GM23248 (cell line): ENCODE results near the gene IL1RAPL2. TPM values are rescaled to one million over a fixed set of nuclear protein-coding genes. Genes with fewer than 3 reads are reported as not detected.

Experiments used
- DNase-seq: peaks from one replicate; pipeline ENCODE4 v3.0.0-alpha.2; 2015
- H2AFZ ChIP-seq: fragments of 200-600 bp; sonication (generic); 2 replicates; pipeline ENCODE4 v1.6.1; 2016; ENCODE audit warnings: antibody characterized with exemption
- H3F3A ChIP-seq: fragments of 200-600 bp; sonication (generic); 2 replicates; pipeline ENCODE4 v1.6.1; 2016; ENCODE audit warnings: mild to moderate bottlenecking, antibody characterized with exemption, mixed run types; ENCODE audit not compliant: insufficient read depth
- H3K27ac ChIP-seq: fragments of 200-600 bp; sonication (generic); 2 replicates; pipeline ENCODE4 v1.5.1; 2016; ENCODE audit warnings: mild to moderate bottlenecking
- H3K27me3 ChIP-seq: fragments of 200-600 bp; sonication (generic); replicated peaks from 2 replicates; pipeline ENCODE4 v1.6.1; 2016; ENCODE audit warnings: mild to moderate bottlenecking; ENCODE audit not compliant: insufficient read depth
- H3K36me3 ChIP-seq: fragments of 200-600 bp; sonication (generic); 2 replicates; pipeline ENCODE4 v1.6.1; 2016; ENCODE audit warnings: low read depth, mild to moderate bottlenecking
- H3K4me1 ChIP-seq: fragments of 200-600 bp; sonication (generic); 2 replicates; pipeline ENCODE4 v1.6.1; 2016; ENCODE audit warnings: mild to moderate bottlenecking; ENCODE audit not compliant: insufficient read depth
- H3K4me2 ChIP-seq: fragments of 200-600 bp; sonication (generic); one replicate; pipeline ENCODE4 v1.6.1; 2016; ENCODE audit warnings: mild to moderate bottlenecking; ENCODE audit not compliant: unreplicated experiment
- H3K4me3 ChIP-seq: fragments of 200-600 bp; sonication (generic); 2 replicates; pipeline ENCODE4 v1.5.1; 2016; ENCODE audit warnings: mild to moderate bottlenecking
- H3K79me2 ChIP-seq: fragments of 200-600 bp; sonication (generic); 2 replicates; pipeline ENCODE4 v1.6.1; 2016; ENCODE audit warnings: mild to moderate bottlenecking; ENCODE audit not compliant: insufficient read depth
- H3K9ac ChIP-seq: fragments of 200-600 bp; sonication (generic); 2 replicates; pipeline ENCODE4 v1.6.1; 2016; ENCODE audit warnings: mild to moderate bottlenecking
- H3K9me2 ChIP-seq: fragments of 200-600 bp; sonication (generic); 2 replicates; pipeline ENCODE4 v1.6.1; 2016; ENCODE audit warnings: mixed run types, mild to moderate bottlenecking, moderate library complexity; ENCODE audit not compliant: insufficient read depth
- H3K9me3 ChIP-seq: fragments of 200-600 bp; sonication (generic); one replicate; pipeline ENCODE4 v1.6.1; 2017; ENCODE audit warnings: low read depth
- H4K20me1 ChIP-seq: fragments of 200-600 bp; sonication (generic); 2 replicates; pipeline ENCODE4 v1.6.0; 2016; ENCODE audit not compliant: insufficient read depth
- EZH2 ChIP-seq: fragments of 200-600 bp; sonication (generic); IDR thresholded peaks from 2 replicates; pipeline ENCODE4 v1.6.1; 2018; ENCODE audit warnings: antibody characterized with exemption, mild to moderate bottlenecking; ENCODE audit not compliant: insufficient read depth, poor library complexity, severe bottlenecking
- EZH2phosphoT487 ChIP-seq: fragments of 200-600 bp; sonication (generic); IDR thresholded peaks from 2 replicates; pipeline ENCODE4 v1.6.1; 2018; ENCODE audit warnings: antibody characterized with exemption, moderate library complexity, mild to moderate bottlenecking, low read depth; ENCODE audit not compliant: insufficient read depth
- whole genome bisulfite sequencing, 2 experiments: methylation state at CpG; one replicate each; pipeline ENCODE4 v1.1.6; 2015 to 2017; ENCODE audit warnings: low lambda C conversion rate in 2 of 2, low coverage in 1 of 2; ENCODE audit errors: missing lambda C conversion rate in 2 of 2; 5-methylcytosine and 5-hydroxymethylcytosine counted together
- in situ Hi-C: fragments of 300-500 bp; cut with MboI; formaldehyde crosslinking; loops from 2 replicates; pipeline ENCODE4 v1.15.0; 2020
- polyA plus RNA-seq: library from polyadenylated mRNA; unstranded; fragments of >200 nt; fragmentation: Nextera tagmentation; extraction: Ambion mirVana; gene quantifications from 2 replicates; pipeline ENCODE4 v1.2.1, GENCODE V29; 2016
- total RNA-seq: library from RNA; depleted of rRNA; stranded (reverse); fragments of >200 nt; shearing (Covaris generic); gene quantifications from 2 replicates; pipeline ENCODE4 v1.2.3, GENCODE V29; 2014

IL1RAPL2 gene
- total and polyA plus RNA-seq, 2 experiments from 2014 or later: not detected

DNA sequence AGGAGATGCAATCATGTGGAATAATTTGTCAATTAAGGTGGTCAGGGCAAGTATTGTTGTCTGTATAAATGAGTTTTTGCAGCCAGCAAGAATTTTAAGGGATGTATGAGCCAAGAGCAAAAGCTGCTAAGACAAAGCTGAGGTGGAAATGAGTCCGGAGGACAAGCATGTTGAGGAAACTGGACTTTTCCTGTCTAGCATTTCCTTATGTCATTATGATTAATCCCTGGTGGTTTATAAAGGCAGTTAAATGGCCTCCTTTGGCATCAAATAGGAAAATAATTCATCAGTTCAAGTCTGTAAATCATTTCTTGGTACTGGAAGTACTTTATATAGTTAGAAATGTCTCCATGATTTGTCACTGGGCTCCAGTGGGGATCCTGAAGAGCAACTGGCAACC lies 716.1 kb downstream of the IL1RAPL2 start:
- in situ Hi-C loops: no loop called here
- H3K4me1 ChIP-seq: no peaks in the 10 kb centered on the region
- H2AFZ ChIP-seq: no peak overlapping the region
- 36 to 41% methylated on average over 1 of the region's 1 CpG for WGBS, 2 experiments
- DNase-seq: no peak
- H3F3A ChIP-seq: no peaks in the 10 kb centered on the region
- H3K4me2 ChIP-seq: no peak overlapping the region
- TF ChIP-seq EZH2phosphoT487 (no peak), EZH2 (no peak)
- no peaks in the 10 kb centered on the region for H3K9me2 ChIP-seq
- no peak overlapping the region for H3K9ac ChIP-seq
- no peaks in the 10 kb centered on the region for H4K20me1 ChIP-seq
- H3K9me3 ChIP-seq: no peaks in the 10 kb centered on the region
- no peaks in the 10 kb centered on the region for H3K27me3 ChIP-seq
- H3K36me3 ChIP-seq: no peaks in the 10 kb centered on the region
- no peak overlapping the region for H3K27ac ChIP-seq
- H3K79me2 ChIP-seq: no peaks in the 10 kb centered on the region
- no peak overlapping the region for H3K4me3 ChIP-seq

DNA sequence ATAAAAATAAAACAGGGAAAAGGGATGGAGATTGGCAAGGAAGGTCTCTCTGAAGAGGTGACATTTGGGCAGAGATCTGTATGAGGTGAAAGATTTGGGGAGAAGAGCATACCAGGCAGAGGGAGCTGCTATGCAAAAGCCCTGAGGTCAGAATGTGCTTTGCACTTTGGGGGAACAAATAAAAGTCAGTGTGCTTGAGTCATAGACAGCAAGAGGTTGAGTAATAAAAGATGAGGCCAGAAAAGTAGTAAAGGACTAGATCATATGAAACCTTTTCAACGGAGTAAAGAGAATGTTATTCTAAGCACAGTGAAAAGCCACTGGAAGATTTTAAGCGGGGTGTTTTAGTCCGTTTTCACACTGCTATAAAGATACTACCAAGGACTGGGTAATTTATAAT lies 731.0 kb downstream of the IL1RAPL2 start:
- Histone ChIP-seq H3K27me3 (no peaks in the 10 kb centered on the region), H3K36me3 (no peaks in the 10 kb centered on the region), H3K9me3 (no peaks in the 10 kb centered on the region), H3K4me1 (no peaks in the 10 kb centered on the region), H3K9me2 (no peaks in the 10 kb centered on the region), H3F3A (no peaks in the 10 kb centered on the region), H3K4me2 (no peak overlapping the region), H2AFZ (no peak overlapping the region), H3K27ac (no peak overlapping the region), H4K20me1 (no peaks in the 10 kb centered on the region), H3K4me3 (no peak overlapping the region), H3K9ac (no peak overlapping the region), H3K79me2 (no peaks in the 10 kb centered on the region)
- TF ChIP-seq EZH2 (no peak), EZH2phosphoT487 (no peak)
- WGBS, 2 experiments: 12 to 13% methylated on average over 3 of the region's 3 CpGs
- no peak for DNase-seq
- in situ Hi-C loops: no loop called here

DNA sequence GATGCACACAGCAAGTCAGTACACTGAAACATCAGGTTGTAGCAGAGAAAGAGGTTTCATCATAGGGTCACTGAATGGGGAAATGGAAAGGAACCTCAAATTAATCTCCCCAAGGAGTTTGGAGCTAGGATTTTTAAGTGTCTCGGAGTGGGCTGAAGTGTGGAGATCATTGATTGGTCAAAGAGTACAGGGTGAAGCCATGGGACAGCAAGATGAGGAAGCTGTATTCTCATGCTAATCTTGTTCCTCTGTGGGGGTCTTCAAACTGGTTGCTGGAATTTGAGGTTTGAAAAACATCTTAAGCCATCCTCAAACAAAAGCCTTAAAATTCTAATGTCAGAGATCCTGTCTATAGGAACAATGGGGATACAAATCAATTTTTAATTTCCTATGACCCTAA lies 733.3 kb downstream of the IL1RAPL2 start:
- Histone ChIP-seq H3K79me2 (no peaks in the 10 kb centered on the region), H3K27ac (no peak overlapping the region), H3F3A (no peaks in the 10 kb centered on the region), H3K4me1 (no peaks in the 10 kb centered on the region), H3K4me2 (no peak overlapping the region), H3K4me3 (no peak overlapping the region), H3K27me3 (no peaks in the 10 kb centered on the region), H3K9me3 (no peaks in the 10 kb centered on the region), H3K36me3 (no peaks in the 10 kb centered on the region), H4K20me1 (no peaks in the 10 kb centered on the region), H3K9me2 (no peaks in the 10 kb centered on the region), H2AFZ (no peak overlapping the region), H3K9ac (no peak overlapping the region)
- no peak for TF ChIP-seq EZH2phosphoT487
- TF ChIP-seq EZH2: no peak
- DNase-seq: no peak
- in situ Hi-C loops: no loop called here
- WGBS, 2 experiments: 0% methylated on average over 1 of the region's 1 CpG

DNA sequence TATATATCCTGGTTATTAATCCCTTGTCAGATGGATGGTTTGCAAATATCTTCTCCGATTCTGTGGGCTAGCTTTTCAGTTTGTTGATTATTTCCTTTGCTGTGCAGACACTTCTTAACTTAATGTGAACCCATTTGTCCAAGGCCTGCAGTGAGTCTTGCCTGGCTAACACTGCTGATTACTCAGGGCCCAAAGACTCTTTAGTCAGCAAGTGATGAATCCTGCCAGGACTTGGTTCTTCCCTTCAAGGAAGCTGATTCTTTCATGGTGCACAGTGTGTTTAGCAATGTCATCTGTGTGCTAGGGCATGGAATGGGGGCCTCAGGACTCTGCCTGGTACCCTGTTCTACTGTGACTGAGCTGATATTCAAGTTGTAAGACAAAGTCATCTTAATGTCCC lies 736.2 kb downstream of the IL1RAPL2 start:
- 0 to 18% methylated on average over 1 of the region's 1 CpG for WGBS, 2 experiments
- no peak for TF ChIP-seq EZH2phosphoT487
- TF ChIP-seq EZH2: no peak

DNA sequence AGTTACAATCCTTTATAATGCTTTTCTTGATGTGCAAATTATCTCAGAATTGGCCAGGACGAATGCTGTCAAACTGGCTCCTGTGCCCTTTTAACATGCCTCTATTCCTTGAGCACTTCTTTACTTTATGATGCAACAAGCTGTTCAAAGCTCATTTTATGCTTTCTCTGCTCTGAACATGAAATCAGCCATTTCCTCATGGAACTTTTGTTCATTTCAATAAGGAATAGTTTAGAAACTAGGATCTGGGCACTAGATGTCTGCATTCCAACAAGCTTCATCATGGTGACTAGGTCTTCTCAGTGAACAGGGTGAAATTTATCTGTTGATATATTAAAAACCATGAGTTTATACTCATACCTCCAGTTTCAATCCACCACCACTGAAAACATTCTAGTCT lies 741.8 kb downstream of the IL1RAPL2 start:
- Histone ChIP-seq H3K9me3 (no peaks in the 10 kb centered on the region), H3K27ac (no peak overlapping the region), H3F3A (no peaks in the 10 kb centered on the region), H4K20me1 (no peaks in the 10 kb centered on the region), H3K36me3 (no peaks in the 10 kb centered on the region), H3K9me2 (no peaks in the 10 kb centered on the region), H3K4me2 (no peak overlapping the region), H3K9ac (no peak overlapping the region), H3K79me2 (no peaks in the 10 kb centered on the region), H3K27me3 (no peaks in the 10 kb centered on the region), H3K4me1 (no peaks in the 10 kb centered on the region), H3K4me3 (no peak overlapping the region), H2AFZ (no peak overlapping the region)
- in situ Hi-C loops: no loop called here
- no peak for TF ChIP-seq EZH2phosphoT487
- TF ChIP-seq EZH2: no peak
- WGBS, 2 experiments: 15 to 20% methylated on average over 1 of the region's 1 CpG
- DNase-seq: no peak

More for the DNA sequence above, 736.2 kb downstream of the IL1RAPL2 start:
- H3K4me1 ChIP-seq: no peaks in the 10 kb centered on the region
- no peak for DNase-seq
- no peaks in the 10 kb centered on the region for H3K27me3 ChIP-seq
- no peak overlapping the region for H3K4me3 ChIP-seq
- H3K9me2 ChIP-seq: no peaks in the 10 kb centered on the region
- no peaks in the 10 kb centered on the region for H3K9me3 ChIP-seq
- no peaks in the 10 kb centered on the region for H4K20me1 ChIP-seq
- no peaks in the 10 kb centered on the region for H3K79me2 ChIP-seq
- no peak overlapping the region for H2AFZ ChIP-seq
- H3K36me3 ChIP-seq: no peaks in the 10 kb centered on the region
- in situ Hi-C loops: no loop called here
- H3K9ac ChIP-seq: no peak overlapping the region
- no peaks in the 10 kb centered on the region for H3F3A ChIP-seq
- H3K27ac ChIP-seq: no peak overlapping the region
- no peak overlapping the region for H3K4me2 ChIP-seq
